ENCODE results near the gene ENC1. TPM values are rescaled to one million over a fixed set of nuclear protein-coding genes. Genes with fewer than 3 reads are reported as not detected.
A peak's percentile ranks its signal among the peaks of the same experiment; 100 is the strongest.

The ENC1 gene
- polyA plus RNA-seq, 1 donor (not counting 4 experiments of a cell fraction or from before 2014, with no cell fraction given) = 68.1 TPM

GRCh38 chr5:74638970-74639806 is 1.3 kb downstream of the ENC1 start:
- H3K36me3 ChIP-seq (ENCODE audit: control insufficient read depth in 2 of 2, extremely low read depth in 1 of 2, insufficient read depth in 2 of 2, low read length in 2 of 2) = peaks cover 17 to 31% of the 10 kb centered on the region in 2 experiments
- peak overlapping the region; percentile 94 for H3K9ac ChIP-seq (ENCODE audit: control insufficient read depth, extremely low read depth, insufficient read depth, low read length)
- H3K4me2 ChIP-seq (ENCODE audit: control insufficient read depth, extremely low read depth, insufficient read depth, low read depth, low read length) = peak overlapping the region; percentile 91
- dilution Hi-C loops (cut with MboI; ENCODE audit: extremely low pct_ligation_motif_present, low sequenced_read_pairs) = no loop called here
- TF ChIP-seq EZH2 (IDR thresholded peaks at IDR 0.05; ENCODE audit: low read length) (no peak), CTCF (optimal IDR thresholded peaks at IDR 0.05 in 1 of 3, IDR thresholded peaks at IDR 0.05 in 1 of 3, conservative IDR thresholded peaks at IDR 0.05 in 1 of 3; ENCODE audit: extremely low read depth in 1 of 3, insufficient read depth in 2 of 3, low read length in 3 of 3) (no peak)
- peaks cover 35% of the 10 kb centered on the region for H4K20me1 ChIP-seq (ENCODE audit: control insufficient read depth, extremely low read depth, insufficient read depth, low read length)
- no peaks in the 10 kb centered on the region for H3K27me3 ChIP-seq (ENCODE audit: control insufficient read depth, extremely low read depth, insufficient read depth, low read length)
- peak overlapping the region; percentile 82 for H3K27ac ChIP-seq (ENCODE audit: control insufficient read depth, insufficient read depth, low read length)
- H3K9me3 ChIP-seq (ENCODE audit: control insufficient read depth, low read depth, low read length) = no peaks in the 10 kb centered on the region
- H3K79me2 ChIP-seq (ENCODE audit: control insufficient read depth, insufficient read depth, low read length) = peaks cover 62% of the 10 kb centered on the region
- peaks cover 73% of the 10 kb centered on the region for H3K4me1 ChIP-seq (ENCODE audit: control insufficient read depth, extremely low read depth, insufficient read depth, low read length)
- peak overlapping the region; percentile 84 to 98 (median 87) for H3K4me3 ChIP-seq (ENCODE audit: control insufficient read depth in 2 of 3, extremely low read depth in 1 of 3, insufficient read depth in 2 of 3, low read depth in 1 of 3, low read length in 3 of 3)
- peaks cover 4% of the 10 kb centered on the region for H3K9me1 ChIP-seq (ENCODE audit: control insufficient read depth, extremely low read depth, insufficient read depth, low read length)
- DNase-seq (ENCODE audit: low read depth, low spot score) = no peak
- FAIRE-seq = no peak
- no peak overlapping the region for H2AFZ ChIP-seq (ENCODE audit: control insufficient read depth, low read length)

DNA sequence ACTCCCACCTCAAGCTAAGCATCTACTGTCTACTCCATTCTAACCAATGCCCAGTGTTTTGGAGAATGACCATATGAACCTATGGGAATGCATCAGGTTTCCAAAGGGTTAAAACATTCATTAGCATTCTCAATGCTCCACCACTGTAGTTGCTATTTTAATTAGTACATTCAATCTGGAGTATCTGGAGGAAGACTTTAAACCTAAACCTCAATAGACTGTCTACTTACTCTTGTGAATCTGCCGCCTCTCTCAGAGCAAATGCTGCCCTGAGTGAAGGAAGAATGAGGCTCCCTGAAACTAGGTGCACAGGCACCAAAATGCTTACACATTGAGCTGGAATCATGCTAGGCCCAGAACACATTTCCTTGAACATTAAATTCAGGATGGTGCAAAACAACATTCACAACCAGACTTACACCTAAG is 2.0 kb downstream of the ENC1 start:
- no peaks in the 10 kb centered on the region for H3K9me3 ChIP-seq (ENCODE audit: control insufficient read depth, low read depth, low read length)
- peak overlapping the region; percentile 84 to 98 (median 87) for H3K4me3 ChIP-seq (ENCODE audit: control insufficient read depth in 2 of 3, extremely low read depth in 1 of 3, insufficient read depth in 2 of 3, low read depth in 1 of 3, low read length in 3 of 3)
- no peaks in the 10 kb centered on the region for H3K27me3 ChIP-seq (ENCODE audit: control insufficient read depth, extremely low read depth, insufficient read depth, low read length)
- FAIRE-seq (no peak), DNase-seq (ENCODE audit: low read depth, low spot score) (no peak)
- no peak for TF ChIP-seq CTCF (optimal IDR thresholded peaks at IDR 0.05 in 1 of 3, IDR thresholded peaks at IDR 0.05 in 1 of 3, conservative IDR thresholded peaks at IDR 0.05 in 1 of 3; ENCODE audit: extremely low read depth in 1 of 3, insufficient read depth in 2 of 3, low read length in 3 of 3)
- no peak for TF ChIP-seq EZH2 (IDR thresholded peaks at IDR 0.05; ENCODE audit: low read length)
- H4K20me1 ChIP-seq (ENCODE audit: control insufficient read depth, extremely low read depth, insufficient read depth, low read length) = peaks cover 38% of the 10 kb centered on the region
- peaks cover 20 to 37% of the 10 kb centered on the region in 2 experiments for H3K36me3 ChIP-seq (ENCODE audit: control insufficient read depth in 2 of 2, extremely low read depth in 1 of 2, insufficient read depth in 2 of 2, low read length in 2 of 2)
- peak overlapping the region; percentile 82 for H3K27ac ChIP-seq (ENCODE audit: control insufficient read depth, insufficient read depth, low read length)
- H3K79me2 ChIP-seq (ENCODE audit: control insufficient read depth, insufficient read depth, low read length) = peaks cover 66% of the 10 kb centered on the region
- dilution Hi-C loops (cut with MboI; ENCODE audit: extremely low pct_ligation_motif_present, low sequenced_read_pairs) = no loop called here
- H2AFZ ChIP-seq (ENCODE audit: control insufficient read depth, low read length) = no peak overlapping the region
- peaks cover 71% of the 10 kb centered on the region for H3K4me1 ChIP-seq (ENCODE audit: control insufficient read depth, extremely low read depth, insufficient read depth, low read length)
- peak overlapping the region; percentile 91 for H3K4me2 ChIP-seq (ENCODE audit: control insufficient read depth, extremely low read depth, insufficient read depth, low read depth, low read length)
- peak overlapping the region; percentile 94 for H3K9ac ChIP-seq (ENCODE audit: control insufficient read depth, extremely low read depth, insufficient read depth, low read length)
- H3K9me1 ChIP-seq (ENCODE audit: control insufficient read depth, extremely low read depth, insufficient read depth, low read length) = peaks cover 6% of the 10 kb centered on the region
